ENCODE results near the gene FGD6.
"Not testable (repeated sequence)": the region's sequence is repeated elsewhere in the genome, so short reads cannot be mapped to it uniquely, and the experiment has no call there.

FGD6 gene

DNA sequence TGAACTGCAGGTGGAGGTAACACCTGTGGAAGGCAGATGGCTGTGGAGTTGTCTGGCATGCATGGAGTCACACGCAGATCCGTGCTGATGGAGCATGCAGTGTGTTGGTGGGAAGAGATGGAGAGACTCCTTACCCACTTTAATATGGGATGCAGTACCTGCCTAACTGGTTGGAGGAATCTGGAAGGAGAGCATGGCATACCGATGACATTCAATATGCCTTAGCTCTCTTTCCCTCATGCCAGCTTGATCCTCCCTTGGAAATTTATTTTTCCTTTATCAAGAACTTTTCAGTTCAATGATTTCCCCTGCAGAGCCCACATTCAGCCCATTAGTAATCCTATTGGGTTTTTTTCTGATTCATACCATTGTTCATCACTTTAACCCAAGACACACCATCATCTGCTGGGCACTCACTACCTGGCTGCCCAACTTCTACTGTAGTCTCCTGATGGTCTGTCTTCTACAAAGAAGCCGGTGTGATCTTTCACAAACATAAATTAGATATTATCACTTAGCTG lies 117.9 kb downstream of the FGD6 start:
- Mint-ChIP-seq H3K4me3 (no peak overlapping the region), H3K36me3 (no peaks in the 10 kb centered on the region), H3K9me3 (ENCODE audit: low read depth) (no peaks in the 10 kb centered on the region), H3K27me3 (no peaks in the 10 kb centered on the region), H3K4me1 (ENCODE audit: low read depth) (peaks cover 6% of the 10 kb centered on the region), H3K27ac (no peak overlapping the region)

DNA sequence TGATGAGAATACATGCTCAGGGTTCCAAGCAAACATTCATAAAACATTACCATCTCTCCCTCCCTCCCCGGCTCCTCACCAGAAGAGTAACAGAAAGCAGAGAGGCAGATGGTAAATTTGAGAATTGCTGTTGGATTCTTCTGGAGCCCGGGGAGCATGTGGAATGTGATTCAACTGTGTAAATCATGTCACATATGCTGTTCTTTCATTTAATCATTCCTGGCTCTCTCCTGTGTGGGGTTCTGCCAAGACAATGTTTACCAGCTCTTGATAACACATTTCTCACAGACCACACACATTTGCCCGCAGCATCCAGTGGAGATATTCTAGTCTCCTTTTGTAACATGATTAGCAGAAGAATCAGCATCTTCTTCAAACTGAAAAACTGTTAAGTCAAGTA lies 120.4 kb downstream of the FGD6 start:
- Mint-ChIP-seq H3K36me3 (no peaks in the 10 kb centered on the region), H3K9me3 (ENCODE audit: low read depth) (no peaks in the 10 kb centered on the region), H3K4me3 (no peak overlapping the region), H3K27me3 (no peaks in the 10 kb centered on the region), H3K4me1 (ENCODE audit: low read depth) (no peaks in the 10 kb centered on the region), H3K27ac (no peak overlapping the region)

DNA sequence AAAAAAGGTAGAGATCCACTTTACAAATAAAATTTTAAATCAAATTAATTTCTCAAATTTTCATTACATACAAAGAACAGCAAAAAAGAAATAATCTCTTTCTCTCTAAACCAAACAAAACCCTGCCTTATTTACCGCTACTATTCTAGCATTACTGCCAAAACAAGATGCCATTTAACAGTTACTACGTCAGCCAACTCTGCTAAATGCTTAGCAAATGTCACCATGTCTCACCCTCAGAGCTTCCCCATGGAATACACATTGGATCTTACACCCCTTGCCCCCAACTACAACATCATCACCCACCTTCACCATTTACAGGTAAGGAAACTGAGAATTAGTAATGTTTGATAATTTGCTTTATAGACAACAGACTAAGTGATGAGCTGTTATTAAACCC lies 120.9 kb downstream of the FGD6 start:
- Mint-ChIP-seq H3K4me1 (ENCODE audit: low read depth) (no peaks in the 10 kb centered on the region), H3K9me3 (ENCODE audit: low read depth) (no peaks in the 10 kb centered on the region), H3K4me3 (no peak overlapping the region), H3K36me3 (no peaks in the 10 kb centered on the region), H3K27ac (no peak overlapping the region), H3K27me3 (no peaks in the 10 kb centered on the region)

DNA sequence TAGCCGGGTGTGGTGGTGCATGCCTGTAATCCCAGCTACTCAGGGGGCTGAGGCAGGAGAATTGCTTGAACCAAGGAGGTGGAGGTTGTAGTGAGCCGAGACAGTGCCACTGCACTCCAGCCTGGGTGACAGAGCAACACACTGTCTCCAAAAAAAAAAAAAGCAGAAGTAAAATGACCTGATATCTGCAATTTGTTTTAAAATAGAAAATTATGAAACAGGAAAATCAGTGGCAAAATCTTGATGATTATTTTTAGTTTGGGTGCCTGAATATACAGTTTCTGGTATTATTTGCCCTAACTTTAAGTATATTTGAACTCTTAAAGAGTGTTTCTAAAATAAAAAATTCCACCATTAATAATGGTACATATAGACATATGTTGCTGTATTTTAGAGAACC lies 121.4 kb downstream of the FGD6 start:
- not testable (repeated sequence) for H3K4me1 Mint-ChIP-seq (ENCODE audit: low read depth); H3K36me3 Mint-ChIP-seq; H3K4me3 Mint-ChIP-seq; H3K27ac Mint-ChIP-seq; H3K9me3 Mint-ChIP-seq (ENCODE audit: low read depth); H3K27me3 Mint-ChIP-seq

DNA sequence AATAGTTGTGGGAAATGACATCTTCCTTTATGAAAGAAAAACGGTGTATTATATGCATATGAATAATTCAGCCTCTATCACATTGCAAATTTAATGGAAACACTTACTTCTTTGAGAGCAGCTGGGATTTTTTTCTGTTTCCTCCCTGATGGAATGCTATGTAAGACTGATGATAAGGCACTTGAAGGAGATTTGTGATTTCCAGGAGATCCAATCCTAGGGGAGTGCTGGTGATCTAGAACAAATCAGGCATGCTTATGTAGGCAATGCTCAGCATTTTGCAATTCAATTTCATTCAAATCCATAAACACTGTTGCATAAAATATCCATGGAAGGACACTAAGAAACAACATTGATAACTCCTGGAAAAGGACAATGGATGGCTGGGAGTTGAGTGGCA lies 127.8 kb downstream of the FGD6 start:
- Mint-ChIP-seq H3K9me3 (ENCODE audit: low read depth) (no peaks in the 10 kb centered on the region), H3K4me3 (no peak overlapping the region)

DNA sequence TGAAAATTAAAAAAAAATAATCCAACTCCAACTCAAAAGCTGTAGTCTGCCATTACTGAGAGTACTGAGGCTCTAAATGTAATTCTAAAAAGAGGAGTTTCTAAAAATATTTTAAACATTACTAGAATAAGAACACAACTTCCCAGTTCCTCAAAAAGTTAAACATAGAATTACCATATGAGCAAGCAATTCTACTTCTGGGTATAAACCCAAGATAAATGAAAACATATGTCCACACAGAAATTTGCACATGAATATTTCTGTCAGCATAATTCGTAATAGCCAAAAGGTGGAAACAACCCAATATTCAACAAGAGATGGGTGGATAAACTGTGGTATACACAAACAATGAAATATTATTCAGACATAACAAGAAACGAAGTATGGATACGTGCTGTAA lies 128.9 kb downstream of the FGD6 start:
- Mint-ChIP-seq H3K9me3 (ENCODE audit: low read depth) (no peaks in the 10 kb centered on the region), H3K27ac (no peak overlapping the region), H3K27me3 (no peaks in the 10 kb centered on the region), H3K36me3 (no peaks in the 10 kb centered on the region), H3K4me1 (ENCODE audit: low read depth) (no peaks in the 10 kb centered on the region), H3K4me3 (no peak overlapping the region)

More for the DNA sequence above, 127.8 kb downstream of the FGD6 start:
- H3K36me3 Mint-ChIP-seq, result no peaks in the 10 kb centered on the region
- H3K27me3 Mint-ChIP-seq, result no peaks in the 10 kb centered on the region
- no peaks in the 10 kb centered on the region for H3K4me1 Mint-ChIP-seq (ENCODE audit: low read depth)
- no peak overlapping the region for H3K27ac Mint-ChIP-seq

DNA sequence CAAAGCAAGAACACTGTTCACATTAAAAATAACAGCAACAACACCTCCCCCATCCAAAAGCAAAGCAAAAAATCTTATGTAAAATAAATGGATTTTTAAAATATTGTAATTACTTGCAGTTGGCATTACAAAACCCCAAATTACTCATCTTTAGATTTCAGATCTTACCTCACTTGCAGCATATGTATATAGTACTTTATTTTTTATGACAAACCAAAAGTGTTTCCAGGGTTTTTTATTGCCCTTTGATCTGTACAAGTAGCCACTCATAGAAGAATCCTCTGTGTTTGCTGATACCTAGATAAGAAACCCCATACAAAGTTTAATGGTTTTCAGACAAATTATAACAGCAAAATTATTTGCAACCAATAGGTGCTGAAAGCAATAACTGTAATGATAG lies 131.7 kb downstream of the FGD6 start:
- H3K9me3 Mint-ChIP-seq (ENCODE audit: low read depth), result no peaks in the 10 kb centered on the region
- no peak overlapping the region for H3K27ac Mint-ChIP-seq
- no peaks in the 10 kb centered on the region for H3K36me3 Mint-ChIP-seq
- no peak overlapping the region for H3K4me3 Mint-ChIP-seq
- H3K4me1 Mint-ChIP-seq (ENCODE audit: low read depth), result no peaks in the 10 kb centered on the region
- H3K27me3 Mint-ChIP-seq, result no peaks in the 10 kb centered on the region

DNA sequence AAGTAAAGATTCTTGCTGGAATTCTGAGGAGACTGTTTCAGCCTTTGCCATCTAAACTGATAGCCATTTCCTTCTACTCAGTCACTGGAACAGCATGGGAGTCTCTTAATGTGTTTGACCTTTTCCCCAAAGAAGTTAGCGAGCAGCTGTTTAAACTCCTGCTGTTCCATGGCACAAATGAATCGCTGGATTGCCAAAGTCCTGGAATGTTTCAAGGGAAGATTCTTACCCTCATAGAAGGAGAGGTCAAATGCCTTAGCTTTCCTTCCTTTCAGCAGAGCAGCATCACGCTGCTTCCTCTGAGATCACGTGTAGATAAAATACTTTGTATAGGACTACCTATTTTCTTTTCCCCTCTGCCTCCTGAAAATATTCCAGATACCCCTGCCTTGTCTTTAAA lies 133.3 kb downstream of the FGD6 start:
- no peaks in the 10 kb centered on the region for H3K36me3 Mint-ChIP-seq

DNA sequence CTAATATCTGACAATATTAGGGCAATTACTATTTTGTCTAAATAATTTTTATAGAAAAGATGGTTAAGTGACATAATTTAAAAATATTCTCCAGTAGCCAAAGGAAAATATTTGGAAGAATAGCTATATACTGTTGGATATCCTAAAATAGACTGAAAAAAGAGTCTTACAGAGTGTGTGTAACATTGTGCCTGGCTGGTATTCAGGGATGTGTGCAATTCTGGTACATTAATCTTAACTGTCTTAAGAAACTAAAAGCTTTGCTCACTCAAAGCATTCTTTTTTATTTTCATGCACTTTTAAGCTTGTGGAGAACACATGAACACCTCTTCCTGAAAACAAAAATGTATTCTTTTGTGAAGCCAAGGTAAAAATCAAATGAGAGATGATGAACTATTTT lies 133.8 kb downstream of the FGD6 start:
- no peak overlapping the region for H3K4me3 Mint-ChIP-seq
- H3K4me1 Mint-ChIP-seq (ENCODE audit: low read depth), result no peaks in the 10 kb centered on the region
- no peaks in the 10 kb centered on the region for H3K27me3 Mint-ChIP-seq
- H3K27ac Mint-ChIP-seq, result no peak overlapping the region
- no peaks in the 10 kb centered on the region for H3K36me3 Mint-ChIP-seq
- H3K9me3 Mint-ChIP-seq (ENCODE audit: low read depth), result no peaks in the 10 kb centered on the region

More for the DNA sequence above, 133.3 kb downstream of the FGD6 start:
- Mint-ChIP-seq H3K27ac (no peak overlapping the region), H3K27me3 (no peaks in the 10 kb centered on the region), H3K4me3 (no peak overlapping the region), H3K9me3 (ENCODE audit: low read depth) (no peaks in the 10 kb centered on the region), H3K4me1 (ENCODE audit: low read depth) (no peaks in the 10 kb centered on the region)

DNA sequence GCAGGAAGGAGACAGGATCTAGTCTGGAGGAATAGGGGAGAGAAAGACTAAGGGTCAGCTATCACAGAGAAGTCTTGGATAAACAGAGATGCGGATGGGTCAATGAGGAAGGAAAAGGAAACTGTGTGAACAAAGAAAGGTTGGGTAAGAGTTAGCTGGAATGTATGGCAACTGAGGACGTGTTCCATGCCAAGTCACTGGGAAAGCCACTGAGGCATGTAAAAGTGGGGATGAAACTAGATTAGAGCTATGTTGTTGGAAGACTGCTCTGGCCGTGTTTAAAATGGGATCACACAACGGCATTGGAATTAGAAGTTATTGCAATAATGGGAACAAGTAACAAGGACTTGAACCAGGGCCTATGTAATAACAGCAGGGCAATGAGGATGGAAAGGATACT lies 139.9 kb downstream of the FGD6 start:
- Mint-ChIP-seq H3K27me3 (no peaks in the 10 kb centered on the region), H3K9me3 (ENCODE audit: low read depth) (no peaks in the 10 kb centered on the region), H3K36me3 (no peaks in the 10 kb centered on the region), H3K4me3 (no peak overlapping the region), H3K27ac (no peak overlapping the region), H3K4me1 (ENCODE audit: low read depth) (peaks cover 8% of the 10 kb centered on the region)

DNA sequence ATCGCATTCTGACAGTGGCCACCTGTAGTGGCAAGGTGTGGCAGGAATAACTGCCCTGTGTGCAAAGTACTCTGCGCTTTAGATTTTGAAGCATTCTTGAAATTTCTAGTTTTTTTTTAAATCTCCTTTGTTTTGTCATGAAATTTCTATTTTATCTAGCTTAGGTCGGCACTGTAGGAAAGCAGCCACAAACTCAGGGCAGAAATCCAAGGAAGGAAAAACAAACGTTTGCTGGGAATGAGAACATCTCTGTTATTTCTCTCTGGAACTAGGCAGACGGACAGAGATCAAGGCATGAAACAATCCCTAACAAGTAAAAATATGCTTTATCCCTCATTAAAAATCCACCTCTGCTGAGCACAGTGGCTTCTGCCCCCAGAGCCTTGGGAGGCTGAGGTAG lies 142.5 kb downstream of the FGD6 start:
- Mint-ChIP-seq H3K36me3 (no peaks in the 10 kb centered on the region), H3K27ac (no peak overlapping the region), H3K9me3 (ENCODE audit: low read depth) (no peaks in the 10 kb centered on the region), H3K4me1 (ENCODE audit: low read depth) (peaks cover 18% of the 10 kb centered on the region), H3K27me3 (no peaks in the 10 kb centered on the region), H3K4me3 (no peak overlapping the region)

DNA sequence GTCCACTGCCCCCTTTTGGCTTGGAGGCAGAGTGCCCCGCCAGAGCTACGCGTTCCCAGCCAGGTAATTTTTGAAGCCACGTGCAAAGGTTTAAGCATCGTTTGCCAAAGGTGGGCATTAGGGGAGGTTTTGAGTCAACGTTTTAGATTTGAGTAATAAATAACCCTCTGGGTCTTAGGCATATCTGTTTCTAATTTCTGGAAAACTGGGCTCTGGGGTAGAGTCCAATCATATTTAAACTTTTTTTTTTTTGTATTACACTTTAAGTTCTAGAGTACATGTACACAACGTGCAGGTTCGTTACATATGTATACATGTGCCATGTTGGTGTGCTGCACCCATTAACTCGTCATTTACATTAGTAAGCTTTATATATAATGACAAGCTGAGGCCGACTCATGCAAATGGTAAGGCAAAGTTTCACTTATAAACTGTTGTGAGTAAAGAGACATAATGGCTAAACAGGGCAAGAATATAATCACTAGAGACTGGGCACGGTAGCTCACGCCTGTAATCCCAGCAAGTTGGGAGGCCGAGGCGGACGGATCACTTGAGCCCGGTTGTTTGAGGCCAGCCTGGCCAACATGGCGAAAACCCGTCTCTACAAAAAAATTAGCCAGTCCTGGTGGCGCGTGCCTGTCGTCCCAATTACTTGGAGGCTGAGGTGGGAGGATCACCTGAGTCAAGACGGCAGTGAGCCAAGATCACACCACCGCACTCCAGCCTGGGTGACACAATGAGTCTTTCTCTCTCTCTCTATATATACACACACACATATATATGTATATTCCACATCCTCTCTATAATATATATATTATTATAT lies 143.4 kb downstream of the FGD6 start:
- Mint-ChIP-seq H3K27me3 (no peaks in the 10 kb centered on the region), H3K9me3 (ENCODE audit: low read depth) (no peaks in the 10 kb centered on the region), H3K27ac (peak overlapping the region; percentile 90), H3K4me3 (peak overlapping the region; percentile 95), H3K4me1 (ENCODE audit: low read depth) (peaks cover 25% of the 10 kb centered on the region), H3K36me3 (no peaks in the 10 kb centered on the region)

DNA sequence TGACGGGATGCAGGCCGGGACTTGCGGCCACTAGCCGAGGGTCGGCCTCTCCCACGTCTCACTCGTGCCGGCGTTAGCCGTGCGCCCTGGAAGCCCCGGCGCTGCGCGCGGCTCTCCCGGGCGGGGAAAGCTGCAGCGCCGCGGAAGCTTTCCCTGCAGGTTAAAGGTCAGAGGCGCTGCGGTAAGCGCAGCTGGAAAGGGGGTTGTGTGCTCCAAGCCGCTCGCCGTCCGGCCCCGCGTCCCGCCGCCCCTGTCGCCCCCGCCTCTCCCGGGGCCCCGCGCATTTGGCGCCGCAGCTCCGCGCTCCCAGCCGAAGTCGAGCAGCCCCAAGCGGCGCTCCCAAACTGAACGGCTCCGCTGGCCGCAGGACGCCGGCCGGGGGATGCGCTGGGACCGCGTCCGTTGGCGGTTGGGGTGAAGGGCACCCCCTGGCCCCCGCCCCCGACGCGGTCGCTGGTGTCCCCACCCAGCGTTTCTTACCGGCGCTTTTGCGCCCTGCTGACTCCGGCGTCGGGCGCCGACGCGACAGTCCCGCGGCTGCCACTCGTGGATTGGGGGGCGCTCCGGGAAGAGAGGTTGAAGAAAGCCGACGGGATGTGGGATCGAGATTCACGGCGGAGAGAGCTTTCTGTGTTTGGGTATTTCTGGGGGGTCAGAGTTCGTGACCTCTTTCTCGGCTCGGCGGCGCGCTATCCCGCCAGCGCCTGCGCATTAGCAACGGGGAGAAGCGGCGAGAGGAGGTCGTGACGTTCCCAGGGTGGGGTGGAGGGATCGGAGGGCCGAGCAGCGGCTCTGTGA lies 144.2 kb downstream of the FGD6 start, which contains the start of gene NR2C1:
TSS of gene NR2C1 (minus strand) at position 719 of the 798 bp plus-strand sequence. CDS start 6,234 bp downstream, outside the sequence.
- H3K9me3 Mint-ChIP-seq (ENCODE audit: low read depth), result no peaks in the 10 kb centered on the region
- peak within 1 kb of the TSS; percentile 90 for H3K27ac Mint-ChIP-seq
- no peaks in the 10 kb centered on the region for H3K27me3 Mint-ChIP-seq
- H3K36me3 Mint-ChIP-seq, result no peaks in the 10 kb centered on the region
- peak within 1 kb of the TSS; percentile 95 for H3K4me3 Mint-ChIP-seq
- H3K4me1 Mint-ChIP-seq (ENCODE audit: low read depth), result peaks cover 25% of the 10 kb centered on the region

DNA sequence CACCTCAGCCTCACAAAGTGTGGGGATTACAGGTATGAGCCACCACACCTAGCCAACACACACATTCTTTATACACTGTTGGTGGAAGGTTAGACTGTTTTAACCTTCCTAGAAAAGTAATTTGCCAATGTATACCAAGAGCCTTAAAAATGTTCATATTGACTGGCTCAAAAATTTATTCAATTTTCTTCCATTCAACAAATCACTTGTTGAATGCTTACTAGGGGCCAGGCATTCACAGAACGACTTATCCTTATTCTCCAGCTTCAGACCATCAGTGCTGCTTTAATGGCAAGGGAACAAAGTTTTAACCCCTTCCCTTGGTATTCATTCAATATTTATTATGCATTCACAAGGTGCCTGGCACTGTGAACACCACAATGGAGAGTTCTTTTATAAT lies 146.9 kb downstream of the FGD6 start:
- no peak overlapping the region for H3K27ac Mint-ChIP-seq

DNA sequence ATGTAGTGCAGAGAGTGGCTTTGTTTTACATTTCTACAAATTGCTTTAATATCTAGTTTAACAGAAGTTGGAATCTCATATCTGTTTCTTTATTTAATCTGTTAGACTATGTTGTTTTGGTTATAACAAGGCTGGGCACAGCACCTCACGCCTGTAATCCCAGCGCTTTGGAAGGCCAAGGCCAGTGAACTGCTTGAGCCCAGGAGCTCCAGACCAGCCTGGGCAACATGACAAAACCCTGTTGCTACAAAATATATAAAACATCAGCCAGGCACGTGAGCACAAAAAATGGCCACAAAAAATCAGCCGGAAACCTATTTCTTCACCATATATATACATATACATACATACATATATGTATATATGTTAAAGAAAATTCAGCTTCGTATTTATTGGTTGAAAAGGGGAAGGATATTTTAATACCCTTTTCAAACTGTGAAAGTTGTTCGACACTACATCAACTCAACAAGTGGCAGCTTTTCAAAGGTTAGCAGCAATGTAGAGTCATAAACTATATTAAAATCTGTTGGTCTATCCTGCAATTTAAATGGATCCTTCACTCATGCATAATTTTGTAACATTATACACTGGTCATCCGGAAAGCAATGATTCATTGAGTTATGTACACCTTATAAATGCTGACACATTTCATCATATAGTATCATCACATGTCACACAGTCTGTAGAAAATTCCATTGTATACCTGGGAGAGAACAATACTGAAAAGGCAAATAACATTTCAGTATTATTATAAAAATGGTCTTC lies 151.0 kb downstream of the FGD6 start:
- Mint-ChIP-seq H3K27me3 (no peaks in the 10 kb centered on the region), H3K4me1 (ENCODE audit: low read depth) (peaks cover 21% of the 10 kb centered on the region), H3K9me3 (ENCODE audit: low read depth) (no peaks in the 10 kb centered on the region)

More for the DNA sequence above, 146.9 kb downstream of the FGD6 start:
- no peaks in the 10 kb centered on the region for H3K9me3 Mint-ChIP-seq (ENCODE audit: low read depth)
- no peaks in the 10 kb centered on the region for H3K27me3 Mint-ChIP-seq
- peak overlapping the region; percentile 7 for H3K4me3 Mint-ChIP-seq
- peaks cover 4% of the 10 kb centered on the region for H3K36me3 Mint-ChIP-seq
- H3K4me1 Mint-ChIP-seq (ENCODE audit: low read depth), result peaks cover 25% of the 10 kb centered on the region

More for the DNA sequence above, 151.0 kb downstream of the FGD6 start:
- peaks cover 4% of the 10 kb centered on the region for H3K36me3 Mint-ChIP-seq
- H3K4me3 Mint-ChIP-seq, result no peak overlapping the region
- H3K27ac Mint-ChIP-seq, result no peak overlapping the region

Measured in activated naive CD8-positive, alpha-beta T cell (primary cell).